Measurements from ENCODE around the gene ZNF701.

DNA sequence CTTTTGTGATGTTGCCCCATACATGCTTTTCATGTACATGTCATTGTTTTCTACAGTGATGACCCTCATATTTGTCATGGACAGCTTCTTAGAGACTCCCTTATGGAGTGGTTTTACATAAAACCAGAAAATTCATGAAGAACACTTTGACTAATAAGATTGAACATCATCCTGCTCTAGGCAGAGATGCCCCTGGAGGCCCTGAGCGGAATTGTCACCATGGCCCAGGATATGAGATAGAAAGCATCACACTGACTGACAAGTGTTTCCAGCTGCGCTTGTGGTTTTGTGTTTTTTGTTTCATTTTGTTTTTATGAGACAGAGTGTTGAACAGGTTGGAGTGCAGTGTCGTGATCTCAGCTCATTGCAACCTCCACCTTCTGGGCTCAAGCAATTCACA is 22.2 kb downstream of the ZNF701 start:
- TF ChIP-seq, protein P1, sequence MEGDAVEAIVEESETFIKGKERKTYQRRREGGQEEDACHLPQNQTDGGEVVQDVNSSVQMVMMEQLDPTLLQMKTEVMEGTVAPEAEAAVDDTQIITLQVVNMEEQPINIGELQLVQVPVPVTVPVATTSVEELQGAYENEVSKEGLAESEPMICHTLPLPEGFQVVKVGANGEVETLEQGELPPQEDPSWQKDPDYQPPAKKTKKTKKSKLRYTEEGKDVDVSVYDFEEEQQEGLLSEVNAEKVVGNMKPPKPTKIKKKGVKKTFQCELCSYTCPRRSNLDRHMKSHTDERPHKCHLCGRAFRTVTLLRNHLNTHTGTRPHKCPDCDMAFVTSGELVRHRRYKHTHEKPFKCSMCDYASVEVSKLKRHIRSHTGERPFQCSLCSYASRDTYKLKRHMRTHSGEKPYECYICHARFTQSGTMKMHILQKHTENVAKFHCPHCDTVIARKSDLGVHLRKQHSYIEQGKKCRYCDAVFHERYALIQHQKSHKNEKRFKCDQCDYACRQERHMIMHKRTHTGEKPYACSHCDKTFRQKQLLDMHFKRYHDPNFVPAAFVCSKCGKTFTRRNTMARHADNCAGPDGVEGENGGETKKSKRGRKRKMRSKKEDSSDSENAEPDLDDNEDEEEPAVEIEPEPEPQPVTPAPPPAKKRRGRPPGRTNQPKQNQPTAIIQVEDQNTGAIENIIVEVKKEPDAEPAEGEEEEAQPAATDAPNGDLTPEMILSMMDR (IDR thresholded peaks at IDR 0.05), result no peak
- no peak for TF ChIP-seq POLR2A (IDR thresholded peaks at IDR 0.05)
